GM18517 (cell line): ENCODE measurements around the gene LMNB1.
"Not testable (repeated sequence)": the region's sequence is repeated elsewhere in the genome, so short reads cannot be mapped to it uniquely, and the experiment has no call there.

Source experiments
- ATAC-seq: cut with Tn5 transposase; IDR thresholded peaks from one replicate; pipeline ENCODE4 v1.9.1; 2021; ENCODE audit warnings: mild to moderate bottlenecking, moderate library complexity; ENCODE audit not compliant: unreplicated experiment

LMNB1 gene, protein sequence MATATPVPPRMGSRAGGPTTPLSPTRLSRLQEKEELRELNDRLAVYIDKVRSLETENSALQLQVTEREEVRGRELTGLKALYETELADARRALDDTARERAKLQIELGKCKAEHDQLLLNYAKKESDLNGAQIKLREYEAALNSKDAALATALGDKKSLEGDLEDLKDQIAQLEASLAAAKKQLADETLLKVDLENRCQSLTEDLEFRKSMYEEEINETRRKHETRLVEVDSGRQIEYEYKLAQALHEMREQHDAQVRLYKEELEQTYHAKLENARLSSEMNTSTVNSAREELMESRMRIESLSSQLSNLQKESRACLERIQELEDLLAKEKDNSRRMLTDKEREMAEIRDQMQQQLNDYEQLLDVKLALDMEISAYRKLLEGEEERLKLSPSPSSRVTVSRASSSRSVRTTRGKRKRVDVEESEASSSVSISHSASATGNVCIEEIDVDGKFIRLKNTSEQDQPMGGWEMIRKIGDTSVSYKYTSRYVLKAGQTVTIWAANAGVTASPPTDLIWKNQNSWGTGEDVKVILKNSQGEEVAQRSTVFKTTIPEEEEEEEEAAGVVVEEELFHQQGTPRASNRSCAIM

DNA sequence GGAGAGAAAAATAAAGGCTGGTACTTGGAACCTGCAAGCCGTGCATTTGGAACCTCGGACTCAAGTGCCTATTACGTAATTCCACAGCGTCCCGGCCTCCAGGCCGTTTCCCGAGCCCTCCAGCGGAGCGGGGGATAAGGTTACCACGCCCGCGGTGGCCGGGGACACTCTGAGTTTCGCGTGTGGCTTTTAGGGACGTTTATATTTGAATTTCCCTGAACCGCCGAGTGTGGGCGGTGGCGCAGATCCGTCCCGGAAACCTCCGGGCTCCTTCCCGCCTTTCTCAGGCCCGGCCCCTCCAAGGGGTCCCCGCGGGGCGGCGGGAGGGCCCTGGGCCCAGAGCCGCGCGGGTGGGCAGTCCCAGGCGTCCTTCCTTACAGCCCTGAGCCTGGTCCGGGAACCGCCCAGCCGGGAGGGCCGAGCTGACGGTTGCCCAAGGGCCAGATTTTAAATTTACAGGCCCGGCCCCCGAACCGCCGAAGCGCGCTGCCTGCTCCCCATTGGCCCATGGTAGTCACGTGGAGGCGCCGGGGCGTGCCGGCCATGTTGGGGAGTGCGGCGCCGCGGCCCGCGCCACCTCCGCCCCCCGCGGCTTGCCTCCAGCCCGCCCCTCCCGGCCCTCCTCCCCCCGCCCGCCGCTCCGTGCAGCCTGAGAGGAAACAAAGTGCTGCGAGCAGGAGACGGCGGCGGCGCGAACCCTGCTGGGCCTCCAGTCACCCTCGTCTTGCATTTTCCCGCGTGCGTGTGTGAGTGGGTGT, at the start of gene LMNB1:
Gene LMNB1, plus strand, starts transcription at position 638 of the 758 bp plus-strand sequence. CDS start 373 bp downstream, outside the sequence.
- peak; percentile 63 for ATAC-seq

DNA sequence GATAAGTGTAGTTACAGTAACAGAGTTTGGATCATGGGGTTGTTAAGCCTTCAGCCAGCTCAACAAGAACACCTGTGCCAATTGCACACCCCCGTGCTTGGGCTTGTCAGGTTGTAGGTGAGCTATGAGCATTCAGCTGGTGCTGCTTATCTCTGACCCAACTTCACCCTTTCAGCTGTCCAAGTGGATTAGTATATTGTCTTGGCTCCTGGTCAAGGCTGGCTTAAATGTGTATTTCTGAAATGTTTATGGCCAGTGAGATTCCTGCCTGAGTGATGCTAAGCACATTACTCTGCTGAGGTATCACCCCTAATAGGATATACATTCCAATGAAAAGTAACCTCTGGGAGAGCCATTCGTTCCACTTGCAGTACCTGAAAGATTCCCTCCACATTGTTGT, 44.2 kb upstream of the LMNB1 start:
- no peak for ATAC-seq

DNA sequence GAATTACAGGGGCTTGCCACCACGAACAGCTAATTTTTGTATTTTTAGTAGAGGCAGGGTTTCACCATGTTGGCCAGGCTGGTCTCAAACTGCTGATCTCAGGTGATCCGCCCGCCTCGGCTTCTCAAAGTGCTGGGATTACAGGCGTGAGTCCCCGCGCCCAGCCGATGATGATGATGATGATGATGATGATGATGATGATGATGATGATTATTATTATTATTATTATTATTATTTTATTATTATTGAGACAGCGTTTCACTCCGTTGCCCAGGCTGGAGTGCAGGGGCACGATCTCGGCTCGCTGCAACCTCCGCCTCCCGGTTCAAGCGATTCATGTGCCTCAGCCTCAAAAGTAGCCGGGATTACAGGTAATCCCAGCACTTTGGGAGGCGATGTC, 42.4 kb upstream of the LMNB1 start:
- ATAC-seq, result not testable (repeated sequence)

DNA sequence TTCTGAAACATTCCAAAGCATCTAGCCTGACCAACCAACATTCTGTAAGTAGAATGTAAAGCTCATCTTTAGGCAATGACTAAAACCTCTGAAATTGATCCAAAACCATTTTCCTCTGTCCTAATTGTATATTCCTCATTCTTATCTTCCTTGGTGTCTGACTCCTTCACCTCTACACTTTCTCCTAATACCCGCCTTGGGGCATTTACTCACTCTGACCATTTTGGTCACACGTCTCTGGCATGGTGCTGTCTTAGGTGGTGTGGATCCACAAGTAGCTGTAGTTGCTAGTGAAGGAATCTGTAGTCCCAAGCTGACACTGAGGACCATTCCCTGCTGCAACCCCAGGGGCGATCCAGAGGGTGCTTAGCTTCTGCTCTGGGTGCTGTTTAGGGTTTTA, 40.8 kb upstream of the LMNB1 start:
- ATAC-seq, result no peak

DNA sequence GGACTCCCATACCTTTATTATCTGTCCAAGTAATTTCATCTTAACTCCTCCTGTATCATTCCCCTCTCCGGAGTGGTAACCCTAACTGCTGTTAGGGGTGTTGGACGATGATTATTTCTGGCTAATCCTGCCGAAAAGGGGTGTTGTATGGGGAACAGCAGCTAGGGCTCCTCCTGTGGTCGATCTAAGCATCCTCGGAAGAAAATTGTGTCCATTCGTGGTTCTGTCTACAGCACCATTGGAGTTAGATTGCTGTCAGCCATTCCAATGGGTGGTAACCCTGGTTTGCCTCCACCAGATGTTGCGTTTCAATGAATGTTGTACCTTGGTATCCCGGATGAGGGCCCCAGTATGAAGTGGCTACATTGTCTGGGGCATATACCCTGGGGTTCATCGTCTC, 35.6 kb upstream of the LMNB1 start:
- ATAC-seq, result no peak

DNA sequence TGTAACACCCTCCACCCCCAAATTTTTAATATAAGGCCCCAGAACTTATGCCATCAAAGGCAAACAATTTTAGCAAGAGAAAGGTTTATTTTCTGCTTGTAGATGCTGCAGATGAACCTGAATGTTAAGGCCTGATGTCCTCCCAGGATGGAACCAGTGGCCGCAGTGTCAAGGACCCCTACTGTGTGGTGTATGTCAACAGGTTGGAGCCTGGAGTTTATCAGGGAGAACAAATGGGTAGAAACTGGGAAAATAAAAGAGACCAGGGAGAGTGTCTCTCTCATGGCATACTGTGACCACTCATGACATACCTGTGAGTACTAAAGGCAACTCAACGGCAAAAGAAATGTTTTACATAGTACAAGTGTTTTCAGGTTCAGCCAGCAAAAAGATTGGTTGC, 34.5 kb upstream of the LMNB1 start:
- ATAC-seq, result no peak

DNA sequence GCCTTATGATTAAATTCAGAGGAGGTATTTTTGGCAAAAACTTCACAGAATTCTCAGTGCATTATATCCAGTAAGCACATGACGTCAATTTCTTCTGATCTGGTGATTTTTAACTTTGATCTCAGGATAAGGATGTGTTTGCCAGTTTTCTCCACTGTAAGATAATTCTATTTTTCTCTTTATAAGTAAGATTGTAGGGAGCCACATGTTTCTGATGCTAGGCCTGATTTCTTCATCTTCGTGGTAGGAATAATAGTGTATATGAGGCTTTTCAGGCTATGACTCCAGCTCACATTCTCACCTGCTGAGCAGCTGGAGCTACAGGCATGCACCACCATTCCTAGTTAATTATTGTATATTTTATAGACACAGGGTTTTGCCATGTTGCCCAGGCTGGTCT, 32.1 kb upstream of the LMNB1 start:
- ATAC-seq, result no peak

DNA sequence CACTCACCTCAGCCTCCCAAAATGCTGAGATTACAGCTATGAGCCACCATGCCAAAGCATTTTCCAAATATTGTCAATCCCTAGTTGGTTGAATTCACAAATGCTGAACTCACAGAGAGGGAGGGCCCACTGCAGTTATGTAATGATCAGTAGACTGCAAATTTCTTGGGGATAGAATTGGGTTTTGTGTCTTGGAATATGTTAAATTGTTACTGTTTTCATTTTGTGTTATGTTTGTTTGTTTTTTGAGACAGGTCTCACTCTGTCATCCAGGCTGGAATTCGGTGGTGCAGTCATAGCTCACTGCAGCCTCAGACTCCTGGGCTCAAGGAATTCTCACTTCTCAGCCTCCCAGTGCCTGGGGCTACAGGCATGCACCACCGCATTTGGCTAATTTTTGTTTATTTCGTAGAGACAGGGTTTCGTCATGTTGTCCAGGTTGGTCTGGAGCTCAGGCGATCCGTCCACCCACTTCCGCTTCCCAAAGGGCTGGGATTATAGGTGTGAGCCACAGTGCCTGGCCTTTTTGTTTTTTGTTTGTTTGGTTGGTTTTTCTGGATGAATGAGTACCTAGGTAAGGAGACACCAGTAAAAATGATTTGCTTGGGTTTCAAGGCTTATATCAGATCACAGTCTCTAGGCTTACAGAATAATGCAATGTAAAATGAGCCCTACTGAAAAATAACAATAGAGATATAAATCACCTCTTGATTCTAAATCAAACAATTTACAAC, 31.5 kb upstream of the LMNB1 start:
- no peak for ATAC-seq

DNA sequence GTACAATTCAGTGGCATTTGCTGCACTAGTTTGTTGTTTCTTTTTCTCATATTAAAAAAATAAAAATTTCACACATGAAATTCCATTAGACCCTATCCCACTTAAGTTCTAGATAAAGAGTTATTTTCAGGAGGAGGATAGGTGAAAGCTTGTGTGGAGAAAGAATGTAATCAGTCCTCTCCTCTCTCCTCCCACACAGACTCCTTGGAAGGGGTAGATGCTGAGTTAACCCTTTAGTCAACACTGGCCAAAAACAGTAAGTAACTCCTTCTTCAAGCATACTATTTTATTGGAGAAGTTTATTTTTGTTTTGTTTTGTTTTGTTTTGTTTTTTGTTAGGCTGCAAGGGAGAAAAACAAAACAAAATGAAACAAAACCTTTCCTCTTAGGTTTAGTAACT, 30.6 kb upstream of the LMNB1 start:
- no peak for ATAC-seq

DNA sequence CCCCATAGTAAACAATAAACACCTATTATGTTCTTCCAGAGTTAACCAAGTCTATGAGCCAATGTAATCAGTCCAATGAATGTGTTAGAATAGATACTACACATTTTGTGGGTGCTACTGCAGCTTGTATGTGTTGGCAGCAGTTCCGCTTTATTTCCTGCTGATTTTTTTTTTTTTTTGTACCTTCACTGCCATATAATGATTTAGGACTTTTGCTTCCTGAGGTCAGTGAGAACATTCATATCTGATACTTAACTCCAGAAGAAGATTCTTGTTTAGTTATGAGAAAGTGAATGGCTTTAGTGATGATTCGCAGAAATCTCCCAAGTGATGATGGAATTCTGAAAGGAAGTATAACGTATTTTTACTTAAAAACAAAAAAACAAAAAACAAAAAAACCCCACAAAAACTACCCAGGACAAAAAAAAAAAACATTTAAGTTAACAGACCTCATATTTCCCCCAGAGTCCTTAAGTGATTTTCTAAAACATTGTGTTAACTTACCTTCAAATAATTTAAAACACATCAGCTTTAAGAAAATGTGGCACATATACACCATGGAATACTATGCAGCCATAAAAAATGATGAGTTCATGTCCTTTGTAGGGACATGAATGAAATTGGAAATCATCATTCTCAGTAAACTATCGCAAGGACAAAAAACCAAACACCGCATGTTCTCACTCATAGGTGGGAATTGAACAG, 24.7 kb upstream of the LMNB1 start:
- ATAC-seq, result no peak

DNA sequence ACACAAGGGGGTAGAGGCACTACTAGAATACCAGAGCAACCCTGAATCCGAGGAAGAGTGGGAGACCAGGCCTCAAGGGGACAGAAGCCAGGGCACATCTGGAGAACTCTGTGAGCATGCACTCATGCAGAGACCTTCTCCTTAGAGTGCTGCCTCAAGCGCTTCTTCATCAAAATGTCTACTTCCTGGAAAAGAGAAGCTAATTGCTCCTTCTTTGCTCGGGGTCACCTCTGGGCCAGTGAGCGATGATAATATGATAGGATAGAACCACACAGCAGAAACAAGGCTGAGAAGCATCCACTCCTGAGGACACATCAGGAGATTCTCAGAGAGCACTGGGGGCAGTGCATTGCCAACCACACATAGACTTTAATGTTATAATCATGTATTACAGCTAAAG, 23.7 kb upstream of the LMNB1 start:
- ATAC-seq, result no peak

DNA sequence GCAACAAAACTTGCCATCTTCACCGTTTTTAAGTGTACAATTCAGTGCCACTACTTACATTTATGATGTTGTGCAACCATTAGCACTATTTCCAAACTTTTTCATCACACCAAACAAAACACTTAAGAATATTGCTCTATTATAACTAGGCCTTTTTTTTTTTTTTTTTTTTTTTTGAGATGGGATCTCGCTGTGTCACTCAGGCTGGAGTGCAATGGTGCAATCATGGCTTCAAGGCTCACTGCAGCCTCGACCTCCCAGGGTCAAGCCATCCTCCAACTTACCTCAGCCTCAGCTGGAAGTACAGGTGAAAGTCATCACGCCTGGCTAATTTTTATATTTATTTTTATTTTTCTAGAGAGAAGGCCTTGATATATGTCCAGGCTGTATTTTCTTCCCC, 22.3 kb upstream of the LMNB1 start:
- no peak for ATAC-seq

DNA sequence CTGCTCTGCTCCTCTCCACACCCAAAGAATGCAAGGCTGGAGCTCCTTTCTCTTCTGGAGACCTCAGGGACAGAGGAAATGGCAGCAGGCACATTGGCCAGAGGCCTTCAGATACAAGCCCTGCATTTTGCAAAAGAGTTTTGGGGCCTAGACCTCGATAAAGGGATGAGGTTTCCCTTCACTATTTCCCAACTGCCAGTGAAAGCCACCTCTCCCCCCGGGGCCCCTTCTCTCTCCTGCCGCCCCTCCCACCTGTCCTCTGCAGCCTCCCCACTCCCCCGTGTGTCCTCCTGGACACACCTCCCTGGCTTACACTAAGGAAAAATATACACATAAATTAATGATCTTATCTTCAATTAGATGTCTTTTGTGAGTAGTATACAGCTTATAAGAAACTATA, 21.3 kb upstream of the LMNB1 start:
- no peak for ATAC-seq

DNA sequence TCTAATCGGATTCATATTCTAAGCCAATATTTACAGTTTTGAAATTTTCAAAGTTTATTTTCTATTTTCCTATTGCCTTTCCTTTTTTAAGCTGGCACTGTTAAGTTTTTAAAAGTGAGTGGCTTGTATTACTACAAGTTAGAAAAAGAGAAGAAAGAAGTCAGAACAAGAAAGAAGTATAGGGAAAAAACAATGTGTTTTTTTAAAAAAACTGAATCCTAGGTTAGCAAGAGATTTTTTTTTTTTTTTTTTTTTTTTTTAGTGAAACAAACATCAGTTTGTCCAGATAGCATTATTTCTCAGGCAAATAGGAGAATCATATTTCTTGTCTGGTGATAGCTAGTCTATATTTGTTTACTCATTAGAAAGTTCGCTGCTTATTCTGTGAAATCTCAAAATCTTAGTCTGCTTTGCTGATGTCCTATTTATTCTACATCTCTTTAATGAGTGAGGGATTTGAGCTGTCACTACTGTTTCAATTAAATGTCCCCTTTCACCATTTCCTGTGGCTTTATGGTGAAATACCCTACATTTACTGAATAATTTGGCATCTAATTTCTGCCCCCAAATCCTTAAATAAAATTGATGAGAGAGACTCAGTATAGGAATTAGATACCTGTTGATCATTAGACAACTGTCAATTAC, 19.1 kb upstream of the LMNB1 start:
- no peak for ATAC-seq

DNA sequence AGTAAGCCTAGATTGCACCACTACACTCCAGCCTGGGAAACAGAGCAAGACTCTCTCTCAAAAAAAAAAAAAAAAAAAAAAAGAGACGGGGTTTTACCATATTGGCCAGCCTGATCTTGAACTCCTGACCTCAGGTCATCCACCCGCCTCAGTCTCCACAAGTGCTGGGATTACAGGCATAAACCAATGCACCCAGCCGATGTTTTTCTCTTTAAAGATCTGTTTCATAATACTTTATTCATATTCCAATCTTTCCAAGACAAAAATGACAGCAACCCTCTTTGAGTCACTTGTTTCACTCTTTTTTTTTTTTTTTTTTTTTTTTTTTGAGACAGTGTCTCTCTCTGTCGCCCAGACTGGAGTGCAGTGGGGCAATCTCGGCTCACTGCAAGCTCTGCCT, 13.6 kb upstream of the LMNB1 start:
- ATAC-seq, result no peak

DNA sequence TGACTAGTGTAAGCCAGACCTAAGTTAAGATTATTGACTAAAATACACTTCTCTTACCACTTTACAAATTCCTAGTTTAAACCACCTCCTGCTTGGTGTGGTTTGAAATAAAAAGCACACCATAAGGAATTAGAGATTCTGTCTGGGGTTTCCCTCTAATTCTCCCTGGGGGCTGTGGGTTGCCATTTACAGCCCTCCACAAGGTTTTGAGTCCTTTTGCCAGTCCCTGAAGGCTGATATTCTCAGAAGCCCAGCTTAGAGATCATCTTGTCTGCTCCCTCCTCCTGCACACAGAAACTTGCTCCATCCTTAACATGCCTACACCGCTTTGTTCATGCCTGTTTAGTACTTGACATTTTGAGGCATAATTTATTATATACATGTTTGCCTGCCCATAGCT, 7.2 kb upstream of the LMNB1 start:
- ATAC-seq, result no peak

DNA sequence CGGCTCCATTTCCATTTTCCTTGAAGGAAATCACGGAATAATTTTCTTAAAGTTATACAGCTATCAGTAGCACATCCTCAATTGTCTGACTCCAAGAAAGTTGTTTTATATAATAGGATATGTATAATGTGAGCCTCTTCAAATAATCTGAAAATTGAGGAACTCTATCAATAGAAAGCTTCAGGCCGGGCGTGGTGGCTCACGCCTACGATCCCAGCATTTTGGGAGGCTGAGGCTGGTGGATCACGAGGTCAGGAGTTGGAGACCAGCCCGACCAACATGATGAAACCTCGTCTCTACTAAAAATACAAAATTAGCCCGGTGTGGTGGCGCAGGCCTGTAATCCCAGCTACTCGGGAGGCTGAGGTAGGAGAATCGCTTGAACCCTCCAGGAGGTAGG, 3.4 kb upstream of the LMNB1 start:
- not testable (repeated sequence) for ATAC-seq

DNA sequence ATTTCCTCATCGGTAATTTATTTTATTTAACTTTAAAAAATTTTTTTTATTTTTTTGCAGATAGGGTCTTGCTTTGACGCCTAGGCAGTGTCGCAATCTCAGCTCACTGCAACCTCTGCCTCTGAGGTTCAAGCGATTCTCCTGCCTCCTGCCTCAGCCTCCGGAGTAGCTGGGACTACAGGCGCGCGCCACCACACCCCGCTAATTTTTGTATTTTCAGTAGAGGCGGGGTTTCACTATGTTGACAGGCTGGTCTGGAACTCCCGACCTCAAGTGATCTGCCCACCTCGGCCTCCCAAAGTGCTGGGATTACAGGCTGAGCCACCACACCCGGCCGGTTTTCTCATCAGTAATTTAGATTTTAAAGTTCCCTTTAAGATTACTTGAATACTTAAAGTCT, 2.3 kb upstream of the LMNB1 start:
- ATAC-seq, result not testable (repeated sequence)

DNA sequence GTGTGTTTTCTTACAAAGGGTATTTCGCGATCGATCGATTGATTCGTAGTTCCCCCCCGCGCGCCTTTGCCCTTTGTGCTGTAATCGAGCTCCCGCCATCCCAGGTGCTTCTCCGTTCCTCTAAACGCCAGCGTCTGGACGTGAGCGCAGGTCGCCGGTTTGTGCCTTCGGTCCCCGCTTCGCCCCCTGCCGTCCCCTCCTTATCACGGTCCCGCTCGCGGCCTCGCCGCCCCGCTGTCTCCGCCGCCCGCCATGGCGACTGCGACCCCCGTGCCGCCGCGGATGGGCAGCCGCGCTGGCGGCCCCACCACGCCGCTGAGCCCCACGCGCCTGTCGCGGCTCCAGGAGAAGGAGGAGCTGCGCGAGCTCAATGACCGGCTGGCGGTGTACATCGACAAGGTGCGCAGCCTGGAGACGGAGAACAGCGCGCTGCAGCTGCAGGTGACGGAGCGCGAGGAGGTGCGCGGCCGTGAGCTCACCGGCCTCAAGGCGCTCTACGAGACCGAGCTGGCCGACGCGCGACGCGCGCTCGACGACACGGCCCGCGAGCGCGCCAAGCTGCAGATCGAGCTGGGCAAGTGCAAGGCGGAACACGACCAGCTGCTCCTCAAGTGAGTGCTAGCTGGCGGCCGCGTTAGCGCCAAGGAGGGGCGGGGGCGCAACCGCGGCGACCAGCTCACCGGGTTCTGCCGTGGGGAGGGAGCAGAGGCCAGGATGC, 480 bp downstream of the LMNB1 start:
- no peak for ATAC-seq
